HEK293 (cell line): ENCODE data around the gene MAPT.

ENCODE experiments used
- CTCF ChIA-PET: fragments of 350-600 bp; formaldehyde crosslinking; extraction: SDS; loops from one replicate; lab custom pipeline; 2021; ENCODE audit warnings: antibody characterized with exemption; lab: Yijun Ruan, JAX
- POLR2A ChIA-PET: fragments of 300-600 bp; formaldehyde crosslinking; extraction: SDS; loops from one replicate; lab custom pipeline; 2020; ENCODE audit warnings: antibody characterized with exemption, inconsistent platforms; lab: Yijun Ruan, JAX
- H3K27ac ChIP-seq: fragments of 200-500 bp; sonication (Bioruptor generic); 2 replicates; pipeline ENCODE4 v1.5.1; 2014; ENCODE audit warnings: low read depth, low read length, control low read depth, inconsistent platforms; ENCODE audit errors: extremely low read depth
- H3K36me3 ChIP-seq, 2 experiments: fragments of 200-500 bp in 1 of 2; sonication (Bioruptor generic) in 1 of 2; 1 replicate in 1 of 2; 2 replicates in 1 of 2; pipeline ENCODE4 v1.5.1; 2014 to 2017; ENCODE audit warnings: inconsistent platforms in 2 of 2, low read length in 2 of 2; ENCODE audit not compliant: control insufficient read depth in 2 of 2, insufficient read depth in 1 of 2
- H3K4me1 ChIP-seq: fragments of 200-500 bp; sonication (Bioruptor generic); 2 replicates; pipeline ENCODE4 v1.5.1; 2014; ENCODE audit warnings: mild to moderate bottlenecking, low read length, inconsistent platforms; ENCODE audit not compliant: control insufficient read depth, insufficient read depth
- H3K4me3 ChIP-seq: 2 replicates; pipeline ENCODE4 v1.5.1; 2011; ENCODE audit warnings: low read depth, mild to moderate bottlenecking, control low read depth, low read length, moderate library complexity
- H3K9me3 ChIP-seq: fragments of 200-500 bp; sonication (Bioruptor generic); 2 replicates; pipeline ENCODE4 v1.5.1; 2014; ENCODE audit warnings: low read depth, low read length, inconsistent platforms; ENCODE audit not compliant: control insufficient read depth, insufficient read depth
- GLI2 ChIP-seq: fragments of 450-650 bp; formaldehyde crosslinking; IDR thresholded peaks from 2 replicates; pipeline ENCODE4; 2017; ENCODE audit warnings: missing biosample characterization, missing genetic modification characterization, low read depth, borderline replicate concordance
- HOXA7 ChIP-seq: sonication (generic); formaldehyde crosslinking; IDR thresholded peaks from 2 replicates; pipeline ENCODE4 v1.8.1; 2022; ENCODE audit warnings: missing genetic modification reagents, borderline replicate concordance
- IKZF3 ChIP-seq: fragments of 450-650 bp; IDR thresholded peaks from 2 replicates; pipeline ENCODE4 v1.5.0; 2018; ENCODE audit warnings: missing biosample characterization, mild to moderate bottlenecking, missing genetic modification characterization, moderate library complexity
- KLF1 ChIP-seq: fragments of 450-650 bp; formaldehyde crosslinking; IDR thresholded peaks from 2 replicates; pipeline ENCODE4 v1.5.1; 2016; ENCODE audit warnings: missing biosample characterization, missing genetic modification characterization
- KLF16 ChIP-seq: fragments of 450-650 bp; formaldehyde crosslinking; IDR thresholded peaks from 2 replicates; pipeline ENCODE4 v1.5.1; 2017; ENCODE audit warnings: missing biosample characterization, missing genetic modification characterization
- MYNN ChIP-seq: fragments of 450-650 bp; formaldehyde crosslinking; IDR thresholded peaks from 2 replicates; pipeline ENCODE4 v1.5.1; 2016; ENCODE audit warnings: missing biosample characterization, missing genetic modification characterization, borderline replicate concordance
- ZBTB44 ChIP-seq: fragments of 450-650 bp; IDR thresholded peaks from 2 replicates; pipeline ENCODE4 v1.5.1; 2018; ENCODE audit warnings: missing biosample characterization, mild to moderate bottlenecking, missing genetic modification characterization
- ZFP69B ChIP-seq: fragments of 450-650 bp; formaldehyde crosslinking; IDR thresholded peaks from 2 replicates; pipeline ENCODE4 v1.5.1; 2016; ENCODE audit warnings: missing biosample characterization, missing genetic modification characterization
- ZNF121 ChIP-seq: fragments of 450-650 bp; formaldehyde crosslinking; IDR thresholded peaks from 2 replicates; pipeline ENCODE4 v1.5.1; 2016; ENCODE audit warnings: missing biosample characterization, missing genetic modification characterization
- ZNF138 ChIP-seq: fragments of 450-650 bp; formaldehyde crosslinking; IDR thresholded peaks from 2 replicates; pipeline ENCODE4 v1.5.1; 2016; ENCODE audit warnings: missing biosample characterization, missing genetic modification characterization, borderline replicate concordance
- ZNF174 ChIP-seq: fragments of 450-650 bp; formaldehyde crosslinking; IDR thresholded peaks from 2 replicates; pipeline ENCODE4 v1.5.0; 2017; ENCODE audit warnings: missing biosample characterization, mild to moderate bottlenecking, missing genetic modification characterization
- ZNF19 ChIP-seq: fragments of 450-650 bp; formaldehyde crosslinking; IDR thresholded peaks from 2 replicates; pipeline ENCODE4; 2016; ENCODE audit warnings: missing biosample characterization, missing genetic modification characterization, low read depth
- ZNF214 ChIP-seq: fragments of 450-650 bp; formaldehyde crosslinking; IDR thresholded peaks from 2 replicates; pipeline ENCODE4 v1.5.1; 2017; ENCODE audit warnings: missing biosample characterization, mild to moderate bottlenecking, missing genetic modification characterization, borderline replicate concordance
- ZNF274 ChIP-seq, 2 experiments: fragments of 200-500 bp in 1 of 2; fragments of 450-650 bp in 1 of 2; sonication (Bioruptor generic) in 1 of 2; formaldehyde crosslinking in 1 of 2; IDR thresholded peaks; 2 replicates each; pipeline versions ENCODE4 v1.5.1 to v1.6.1; 2014 to 2016; ENCODE audit warnings: borderline replicate concordance in 1 of 2, inconsistent platforms in 1 of 2, low read length in 1 of 2, missing biosample characterization in 1 of 2, missing genetic modification characterization in 1 of 2
- ZNF311 ChIP-seq: fragments of 450-650 bp; formaldehyde crosslinking; IDR thresholded peaks from 2 replicates; pipeline ENCODE4 v1.5.1; 2017; ENCODE audit warnings: missing biosample characterization, missing genetic modification characterization, borderline replicate concordance
- ZNF404 ChIP-seq: fragments of 450-650 bp; formaldehyde crosslinking; IDR thresholded peaks from 2 replicates; pipeline ENCODE4 v1.5.1; 2017; ENCODE audit warnings: missing biosample characterization, missing genetic modification characterization
- ZNF473 ChIP-seq: fragments of 450-650 bp; formaldehyde crosslinking; IDR thresholded peaks from 2 replicates; pipeline ENCODE4 v1.5.1; 2017; ENCODE audit warnings: missing biosample characterization, missing genetic modification characterization
- ZNF544 ChIP-seq: fragments of 450-650 bp; formaldehyde crosslinking; IDR thresholded peaks from 2 replicates; pipeline ENCODE4 v1.5.0; 2017; ENCODE audit warnings: missing biosample characterization, missing genetic modification characterization
- ZNF645 ChIP-seq: fragments of 450-650 bp; formaldehyde crosslinking; IDR thresholded peaks from 2 replicates; pipeline ENCODE4; 2016; ENCODE audit warnings: missing biosample characterization, missing genetic modification characterization
- ZNF692 ChIP-seq: fragments of 450-650 bp; formaldehyde crosslinking; IDR thresholded peaks from 2 replicates; pipeline ENCODE4 v1.5.1; 2016; ENCODE audit warnings: missing biosample characterization, missing genetic modification characterization
- ZNF776 ChIP-seq: fragments of 450-650 bp; formaldehyde crosslinking; IDR thresholded peaks from 2 replicates; pipeline ENCODE4 v1.5.0; 2017; ENCODE audit warnings: missing biosample characterization, missing genetic modification characterization, borderline replicate concordance
- ZNF837 ChIP-seq: fragments of 450-650 bp; formaldehyde crosslinking; IDR thresholded peaks from 2 replicates; pipeline ENCODE4 v1.5.1; 2016; ENCODE audit warnings: missing biosample characterization, missing genetic modification characterization
- ZSCAN23 ChIP-seq: fragments of 450-650 bp; formaldehyde crosslinking; IDR thresholded peaks from 2 replicates; pipeline ENCODE4 v1.5.1; 2016; ENCODE audit warnings: missing biosample characterization, missing genetic modification characterization
- TF ChIP-seq, protein P1 (sequence below): fragments of 450-650 bp; formaldehyde crosslinking; IDR thresholded peaks from 2 replicates; pipeline ENCODE4 v1.5.1; 2016; ENCODE audit warnings: missing biosample characterization, missing genetic modification characterization, low read depth

Gene MAPT

DNA sequence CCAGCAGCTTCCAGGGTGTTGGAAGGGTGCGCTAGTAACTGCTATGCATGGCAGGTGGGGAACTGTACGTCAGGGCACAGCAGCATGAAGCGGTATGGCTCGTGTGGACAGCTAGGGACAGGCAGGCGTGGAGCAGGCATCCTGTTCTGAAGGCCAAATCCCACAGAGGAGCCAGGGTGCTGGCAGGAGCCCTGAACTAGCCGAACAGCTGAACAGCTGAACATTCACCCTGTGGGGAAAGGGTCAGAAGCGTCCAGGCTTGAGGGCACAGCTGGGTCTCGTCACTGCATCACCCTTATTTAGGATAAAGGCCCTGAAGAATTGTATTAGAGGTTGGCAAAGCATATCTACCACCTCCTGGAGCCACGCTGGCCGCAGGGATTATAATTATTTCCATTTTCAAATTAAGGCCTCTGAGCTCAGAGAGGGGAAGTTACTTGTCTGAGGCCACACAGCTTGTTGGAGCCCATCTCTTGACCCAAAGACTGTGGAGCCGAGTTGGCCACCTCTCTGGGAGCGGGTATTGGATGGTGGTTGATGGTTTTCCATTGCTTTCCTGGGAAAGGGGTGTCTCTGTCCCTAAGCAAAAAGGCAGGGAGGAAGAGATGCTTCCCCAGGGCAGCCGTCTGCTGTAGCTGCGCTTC is 101.4 kb downstream of the MAPT start:
- TF ChIP-seq KLF1 (tag by site-specific recombination) = no peak
- TF ChIP-seq ZNF404 (tag by site-specific recombination) = no peak
- TF ChIP-seq ZNF776 (tag by site-specific recombination) = no peak
- no peak for TF ChIP-seq ZNF311 (tag by site-specific recombination)
- TF ChIP-seq ZNF214 (tag by site-specific recombination) = no peak
- no peak for TF ChIP-seq ZNF19 (tag by site-specific recombination)
- TF ChIP-seq ZFP69B = no peak
- TF ChIP-seq IKZF3 (tag by site-specific recombination) = no peak
- TF ChIP-seq ZSCAN23 (tag by site-specific recombination) = no peak
- H3K4me3 ChIP-seq = no peak overlapping the region
- no peaks in the 10 kb centered on the region for H3K9me3 ChIP-seq
- no peaks in the 10 kb centered on the region for H3K36me3 ChIP-seq
- ChIA-PET POLR2A (interaction anchor here (0.6 kb wide), 1 partner anchor 31 kb away, joined by 3 read pairs; no protein-coding TSS in a partner anchor), CTCF (interaction anchor here (1.3 kb wide), 1 partner anchor 355 kb away, joined by 3 read pairs; no protein-coding TSS in a partner anchor)
- no peaks in the 10 kb centered on the region for H3K4me1 ChIP-seq
- no peak overlapping the region for H3K27ac ChIP-seq

- H3K4me3 ChIP-seq = no peak overlapping the region
- no peaks in the 10 kb centered on the region for H3K4me1 ChIP-seq
- no peak overlapping the region for H3K27ac ChIP-seq
- TF ChIP-seq ZNF837 (tag by site-specific recombination) (no peak), ZNF544 (tag by site-specific recombination) (no peak), HOXA7 (CRISPR knock-in tag) (no peak), KLF16 (tag by site-specific recombination) (no peak), ZNF645 (no peak), ZNF174 (tag by site-specific recombination) (no peak), ZFP69B (no peak), ZNF121 (tag by site-specific recombination) (no peak), MYNN (tag by site-specific recombination) (no peak), ZBTB44 (no peak), ZNF274 (IDR thresholded peaks at IDR 0.05; ENCODE audit: low read length) (no peak), ZNF274 (tag by site-specific recombination; IDR thresholded peaks at IDR 0.05; ENCODE audit: borderline replicate concordance) (no peak), ZNF138 (tag by site-specific recombination) (no peak), GLI2 (tag by site-specific recombination) (no peak), ZNF692 (tag by site-specific recombination) (no peak), ZNF473 (tag by site-specific recombination) (no peak)
- TF ChIP-seq, protein P1, sequence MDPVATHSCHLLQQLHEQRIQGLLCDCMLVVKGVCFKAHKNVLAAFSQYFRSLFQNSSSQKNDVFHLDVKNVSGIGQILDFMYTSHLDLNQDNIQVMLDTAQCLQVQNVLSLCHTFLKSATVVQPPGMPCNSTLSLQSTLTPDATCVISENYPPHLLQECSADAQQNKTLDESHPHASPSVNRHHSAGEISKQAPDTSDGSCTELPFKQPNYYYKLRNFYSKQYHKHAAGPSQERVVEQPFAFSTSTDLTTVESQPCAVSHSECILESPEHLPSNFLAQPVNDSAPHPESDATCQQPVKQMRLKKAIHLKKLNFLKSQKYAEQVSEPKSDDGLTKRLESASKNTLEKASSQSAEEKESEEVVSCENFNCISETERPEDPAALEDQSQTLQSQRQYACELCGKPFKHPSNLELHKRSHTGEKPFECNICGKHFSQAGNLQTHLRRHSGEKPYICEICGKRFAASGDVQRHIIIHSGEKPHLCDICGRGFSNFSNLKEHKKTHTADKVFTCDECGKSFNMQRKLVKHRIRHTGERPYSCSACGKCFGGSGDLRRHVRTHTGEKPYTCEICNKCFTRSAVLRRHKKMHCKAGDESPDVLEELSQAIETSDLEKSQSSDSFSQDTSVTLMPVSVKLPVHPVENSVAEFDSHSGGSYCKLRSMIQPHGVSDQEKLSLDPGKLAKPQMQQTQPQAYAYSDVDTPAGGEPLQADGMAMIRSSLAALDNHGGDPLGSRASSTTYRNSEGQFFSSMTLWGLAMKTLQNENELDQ = no peak
- TF ChIP-seq, all 188 proteins: peak for 0
- ChIA-PET POLR2A (interaction anchor here (0.6 kb wide), 1 partner anchor 31 kb away, joined by 3 read pairs; no protein-coding TSS in a partner anchor), CTCF (no interaction called here)
- H3K36me3 ChIP-seq = no peaks in the 10 kb centered on the region
- H3K9me3 ChIP-seq = no peaks in the 10 kb centered on the region
Measured at GRCh38 chr17:45996282-45996937, 102.1 kb downstream of the MAPT start.
